WTC11 (cell line): ENCODE measurements around the gene FOXD3. TPM values are rescaled to one million over a fixed set of nuclear protein-coding genes. Genes with fewer than 3 reads are reported as not detected.

Source experiments
- ATAC-seq: fragments of 200-7000 bp; cut with Tn5 transposase; 2 replicates; pipeline ENCODE4 v1.10.0; 2021; ENCODE audit warnings: mild to moderate bottlenecking, moderate library complexity
- CTCF ChIA-PET: fragments of 300-600 bp; sonication (Branson Sonifier 250); formaldehyde crosslinking; loops from one replicate; lab custom pipeline; 2021; ENCODE audit warnings: antibody characterized with exemption; lab: Charles Lee
- POLR2A ChIA-PET: fragments of 350-600 bp; sonication (Branson Sonifier 250); formaldehyde crosslinking; loops from one replicate; lab custom pipeline; 2021; ENCODE audit warnings: antibody characterized with exemption; lab: Charles Lee
- DNase-seq: peaks from one replicate; pipeline ENCODE4 v3.0.0; 2021; ENCODE audit warnings: low spot score
- H3K27ac Mint-ChIP-seq: 2 replicates; pipeline ENCODE4 v1.8.0; 2021; ENCODE audit warnings: mixed read lengths
- H3K27me3 Mint-ChIP-seq: 2 replicates; pipeline ENCODE4 v1.8.0; 2021; ENCODE audit warnings: low read depth, mild to moderate bottlenecking, moderate library complexity, mixed read lengths
- H3K36me3 Mint-ChIP-seq: 2 replicates; pipeline ENCODE4 v1.8.0; 2021; ENCODE audit warnings: mixed read lengths
- H3K4me1 Mint-ChIP-seq: 2 replicates; pipeline ENCODE4 v1.8.0; 2022; ENCODE audit warnings: mixed read lengths
- H3K4me3 Mint-ChIP-seq: 2 replicates; pipeline ENCODE4 v1.8.0; 2021; ENCODE audit warnings: mild to moderate bottlenecking, moderate library complexity, mixed read lengths
- H3K9me3 Mint-ChIP-seq: 2 replicates; pipeline ENCODE4 v1.8.0; 2021; ENCODE audit warnings: mixed read lengths
- ESRRA ChIP-seq: sonication (generic); formaldehyde crosslinking; IDR thresholded peaks from 2 replicates; pipeline ENCODE4 v1.8.1; 2022; ENCODE audit warnings: mild to moderate bottlenecking, missing genetic modification reagents, borderline replicate concordance
- ETV6 ChIP-seq: sonication (generic); formaldehyde crosslinking; IDR thresholded peaks from 2 replicates; pipeline ENCODE4 v1.8.1; 2022; ENCODE audit warnings: mild to moderate bottlenecking, missing genetic modification reagents
- FOXJ3 ChIP-seq: sonication (generic); formaldehyde crosslinking; IDR thresholded peaks from 2 replicates; pipeline ENCODE4 v1.9.0; 2021; ENCODE audit warnings: missing genetic modification reagents, mild to moderate bottlenecking, borderline replicate concordance
- GABPB1 ChIP-seq: sonication (generic); formaldehyde crosslinking; IDR thresholded peaks from 2 replicates; pipeline ENCODE4 v1.8.1; 2023; ENCODE audit warnings: mild to moderate bottlenecking, missing genetic modification reagents
- KAT7 ChIP-seq: sonication (generic); formaldehyde crosslinking; IDR thresholded peaks from 2 replicates; pipeline ENCODE4 v1.8.1; 2023; ENCODE audit warnings: missing genetic modification reagents, mild to moderate bottlenecking, borderline replicate concordance
- MYBL2 ChIP-seq: sonication (generic); formaldehyde crosslinking; IDR thresholded peaks from 2 replicates; pipeline ENCODE4 v1.8.1; 2023; ENCODE audit warnings: mild to moderate bottlenecking, moderate library complexity, missing genetic modification reagents
- NFE2L1 ChIP-seq: sonication (generic); formaldehyde crosslinking; IDR thresholded peaks from 2 replicates; pipeline ENCODE4 v1.8.1; 2023; ENCODE audit warnings: missing genetic modification reagents
- NFYB ChIP-seq: sonication (generic); formaldehyde crosslinking; conservative IDR thresholded peaks from 2 replicates; pipeline ENCODE4 v1.8.0; 2022; ENCODE audit warnings: low read depth, missing genetic modification reagents
- NR2C2 ChIP-seq: sonication (generic); formaldehyde crosslinking; IDR thresholded peaks from 2 replicates; pipeline ENCODE4 v1.8.0; 2022; ENCODE audit warnings: mild to moderate bottlenecking, missing genetic modification reagents
- SP1 ChIP-seq: sonication (generic); formaldehyde crosslinking; conservative IDR thresholded peaks from 2 replicates; pipeline ENCODE4 v1.8.1; 2022; ENCODE audit warnings: missing genetic modification reagents
- ZBTB21 ChIP-seq: sonication (generic); formaldehyde crosslinking; IDR thresholded peaks from 2 replicates; pipeline ENCODE4 v1.8.1; 2023; ENCODE audit warnings: mild to moderate bottlenecking, missing genetic modification reagents, borderline replicate concordance
- total RNA-seq: library from RNA; stranded (reverse); gene quantifications from 3 replicates; pipeline ENCODE4 v1.2.3, GENCODE V29; 2021
- TF ChIP-seq, protein P1 (sequence below): sonication (generic); formaldehyde crosslinking; IDR thresholded peaks from 2 replicates; pipeline ENCODE4 v1.8.0; 2022; ENCODE audit warnings: mild to moderate bottlenecking, missing genetic modification reagents
- TF ChIP-seq, protein P2 (sequence below): sonication (generic); formaldehyde crosslinking; IDR thresholded peaks from 2 replicates; pipeline ENCODE4 v1.8.1; 2023; ENCODE audit warnings: mild to moderate bottlenecking, missing genetic modification reagents, moderate library complexity
- TF ChIP-seq, protein P3 (sequence below): sonication (generic); formaldehyde crosslinking; IDR thresholded peaks from 2 replicates; pipeline ENCODE4 v1.8.0; 2023; ENCODE audit warnings: missing genetic modification reagents
- TF ChIP-seq, protein P4 (sequence below): fragments of 200-600 bp; IDR thresholded peaks from 2 replicates; pipeline ENCODE4 v1.8.0; 2022; ENCODE audit warnings: antibody characterized with exemption
- TF ChIP-seq, protein P5 (sequence below): sonication (generic); formaldehyde crosslinking; IDR thresholded peaks from 2 replicates; pipeline ENCODE4 v1.8.0; 2023; ENCODE audit warnings: mild to moderate bottlenecking, missing genetic modification reagents
- TF ChIP-seq, protein P6 (sequence below): fragments of 250-450 bp; sonication (Bioruptor Pico); IDR thresholded peaks from 2 replicates; pipeline ENCODE4 v1.9.0; 2021; ENCODE audit warnings: mild to moderate bottlenecking
- TF ChIP-seq, protein P7 (sequence below): sonication (generic); formaldehyde crosslinking; IDR thresholded peaks from 2 replicates; pipeline ENCODE4 v1.8.0; 2022; ENCODE audit warnings: mild to moderate bottlenecking, missing genetic modification reagents
- TF ChIP-seq, protein P8 (sequence below): sonication (generic); formaldehyde crosslinking; IDR thresholded peaks from 2 replicates; pipeline ENCODE4 v1.8.1; 2022; ENCODE audit warnings: mild to moderate bottlenecking, moderate library complexity, missing genetic modification reagents

Gene FOXD3
- total RNA-seq, 1 experiment from 2014 or later, result 27.5 TPM

DNA sequence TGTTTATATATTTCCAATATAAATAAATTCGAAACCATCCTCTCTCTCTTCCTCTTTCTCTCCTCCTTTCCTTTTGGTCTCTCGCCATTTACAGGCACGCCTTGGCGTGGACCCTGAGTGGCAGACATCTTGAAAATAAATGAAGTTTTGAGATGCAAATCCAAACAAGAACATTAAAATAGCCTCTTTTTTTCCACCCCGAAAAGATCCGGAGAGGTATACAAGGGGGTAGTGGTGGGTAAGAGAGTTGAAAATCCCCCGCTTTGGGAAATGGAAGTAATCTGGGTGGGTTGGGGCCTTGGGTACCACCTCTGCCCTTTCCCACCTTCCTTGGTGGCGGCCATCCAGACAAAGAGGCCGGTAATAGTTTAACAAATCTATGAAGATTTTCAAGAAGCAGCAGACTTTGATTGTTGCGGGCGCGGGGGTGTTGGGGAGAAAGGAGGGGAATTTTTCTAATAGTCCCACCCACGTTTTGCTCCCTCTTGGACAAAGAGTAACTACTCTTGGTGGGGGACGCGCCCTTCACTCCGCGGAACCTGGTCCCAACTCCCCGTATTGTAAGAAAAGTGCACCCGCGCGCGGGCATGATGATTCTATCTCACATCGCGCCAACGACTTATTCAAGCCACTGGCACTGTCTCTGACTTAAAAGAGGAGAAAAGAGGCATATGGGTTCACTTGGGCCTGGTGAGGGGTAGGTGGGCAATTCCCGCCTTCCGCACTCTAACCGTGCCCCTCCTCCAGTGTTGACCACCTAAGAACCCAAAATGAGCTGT is 4.0 kb upstream of the FOXD3 start:
- Mint-ChIP-seq H3K9me3 (no peaks in the 10 kb centered on the region), H3K4me1 (peaks cover 48% of the 10 kb centered on the region), H3K27me3 (peaks cover 27% of the 10 kb centered on the region), H3K27ac (peak overlapping the region; percentile 84; the same call in 1 of the 2 replicates), H3K4me3 (peak overlapping the region; percentile 94), H3K36me3 (no peaks in the 10 kb centered on the region)
- DNase-seq (no peak), ATAC-seq (no peak)
- TF ChIP-seq NFE2L1 (no peak), ESRRA (no peak), KAT7 (CRISPR knock-in tag) (0 out of 2 replicates have a peak, but pooled peaks have one; percentile 21), GABPB1 (CRISPR knock-in tag) (no peak)
- TF ChIP-seq, protein P1, sequence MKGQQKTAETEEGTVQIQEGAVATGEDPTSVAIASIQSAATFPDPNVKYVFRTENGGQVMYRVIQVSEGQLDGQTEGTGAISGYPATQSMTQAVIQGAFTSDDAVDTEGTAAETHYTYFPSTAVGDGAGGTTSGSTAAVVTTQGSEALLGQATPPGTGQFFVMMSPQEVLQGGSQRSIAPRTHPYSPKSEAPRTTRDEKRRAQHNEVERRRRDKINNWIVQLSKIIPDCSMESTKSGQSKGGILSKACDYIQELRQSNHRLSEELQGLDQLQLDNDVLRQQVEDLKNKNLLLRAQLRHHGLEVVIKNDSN (CRISPR knock-in tag), result no peak
- TF ChIP-seq, protein P2, sequence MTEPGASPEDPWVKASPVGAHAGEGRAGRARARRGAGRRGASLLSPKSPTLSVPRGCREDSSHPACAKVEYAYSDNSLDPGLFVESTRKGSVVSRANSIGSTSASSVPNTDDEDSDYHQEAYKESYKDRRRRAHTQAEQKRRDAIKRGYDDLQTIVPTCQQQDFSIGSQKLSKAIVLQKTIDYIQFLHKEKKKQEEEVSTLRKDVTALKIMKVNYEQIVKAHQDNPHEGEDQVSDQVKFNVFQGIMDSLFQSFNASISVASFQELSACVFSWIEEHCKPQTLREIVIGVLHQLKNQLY, result no peak
- TF ChIP-seq, protein P3, sequence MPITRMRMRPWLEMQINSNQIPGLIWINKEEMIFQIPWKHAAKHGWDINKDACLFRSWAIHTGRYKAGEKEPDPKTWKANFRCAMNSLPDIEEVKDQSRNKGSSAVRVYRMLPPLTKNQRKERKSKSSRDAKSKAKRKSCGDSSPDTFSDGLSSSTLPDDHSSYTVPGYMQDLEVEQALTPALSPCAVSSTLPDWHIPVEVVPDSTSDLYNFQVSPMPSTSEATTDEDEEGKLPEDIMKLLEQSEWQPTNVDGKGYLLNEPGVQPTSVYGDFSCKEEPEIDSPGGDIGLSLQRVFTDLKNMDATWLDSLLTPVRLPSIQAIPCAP, result no peak
- ChIA-PET POLR2A (interaction anchor here (0.6 to 1.8 kb wide), 3 partner anchors 10 to 1089 kb away, joined by 3 to 8 read pairs (median 6); no protein-coding TSS in a partner anchor), CTCF (interaction anchor here (0.9 to 2.2 kb wide), 8 partner anchors 8 to 313 kb away, joined by 3 to 22 read pairs (median 10); no protein-coding TSS in a partner anchor)

DNA sequence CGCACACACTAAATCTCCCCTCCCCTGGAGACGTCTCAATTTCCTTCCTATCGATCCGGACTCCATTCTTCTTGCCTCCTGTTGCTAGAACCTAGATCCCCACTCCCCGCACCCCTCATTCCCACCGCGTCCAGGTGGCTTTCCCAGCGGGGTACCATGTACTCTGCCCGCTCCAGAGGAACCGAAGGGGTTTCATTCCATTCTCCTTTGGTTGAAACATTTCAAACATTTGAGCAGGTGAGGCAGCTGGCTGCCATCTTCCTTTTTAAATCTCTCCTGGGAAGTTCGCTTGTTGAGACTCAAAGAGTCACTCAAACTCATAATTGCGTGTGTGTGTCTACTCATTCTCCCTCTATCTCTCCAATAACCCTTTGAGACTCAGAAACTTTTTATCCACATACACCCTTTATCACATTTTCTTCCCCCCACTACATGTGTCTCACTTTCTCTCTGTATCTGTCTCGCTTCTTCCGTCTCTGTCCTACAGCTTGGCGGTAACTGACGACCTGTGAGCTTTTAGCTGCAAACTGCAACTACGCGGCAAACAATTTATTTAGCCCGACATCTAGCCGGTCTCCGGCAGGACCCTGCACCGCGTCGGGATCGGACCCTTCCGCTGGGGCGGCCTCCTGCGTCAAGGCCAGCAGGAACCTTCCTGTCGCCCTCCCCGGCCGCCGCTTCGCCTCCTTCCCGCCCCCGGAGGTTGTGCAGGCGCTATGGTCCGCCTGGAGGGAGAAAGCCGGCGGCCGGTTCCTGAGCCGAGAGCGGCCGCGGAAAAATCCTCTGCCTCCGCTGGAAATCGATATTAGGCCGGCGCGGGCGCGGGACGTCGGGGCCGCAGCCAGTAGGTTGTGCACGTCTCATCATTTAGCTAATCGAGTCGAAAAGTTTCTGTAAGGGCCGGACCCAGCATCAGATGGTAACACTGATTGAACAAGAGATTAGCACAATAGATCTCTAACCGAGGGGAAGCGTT is 3.0 kb upstream of the FOXD3 start:
- CTCF ChIA-PET, result interaction anchor here (1.3 to 2.0 kb wide), 2 partner anchors 10 to 11 kb away, joined by 6 to 8 read pairs; no protein-coding TSS in a partner anchor
- ATAC-seq (no peak), DNase-seq (peak; percentile 51)
- no peaks in the 10 kb centered on the region for H3K9me3 Mint-ChIP-seq
- peak overlapping the region; percentile 81 for H3K27ac Mint-ChIP-seq
- POLR2A ChIA-PET, result interaction anchor here (0.6 to 1.8 kb wide), 4 partner anchors 9 to 1090 kb away, joined by 3 to 8 read pairs (median 6); no protein-coding TSS in a partner anchor
- H3K4me3 Mint-ChIP-seq, result peak overlapping the region; percentile 94
- no peaks in the 10 kb centered on the region for H3K36me3 Mint-ChIP-seq
- peaks cover 48% of the 10 kb centered on the region for H3K4me1 Mint-ChIP-seq
- peaks cover 27% of the 10 kb centered on the region for H3K27me3 Mint-ChIP-seq
- no peak for TF ChIP-seq ESRRA
- TF ChIP-seq NR2C2 (CRISPR knock-in tag), result no peak
- TF ChIP-seq SP1 (CRISPR knock-in tag), result peak; percentile 44; the same call in 1 of the 2 replicates
- TF ChIP-seq, protein P4, sequence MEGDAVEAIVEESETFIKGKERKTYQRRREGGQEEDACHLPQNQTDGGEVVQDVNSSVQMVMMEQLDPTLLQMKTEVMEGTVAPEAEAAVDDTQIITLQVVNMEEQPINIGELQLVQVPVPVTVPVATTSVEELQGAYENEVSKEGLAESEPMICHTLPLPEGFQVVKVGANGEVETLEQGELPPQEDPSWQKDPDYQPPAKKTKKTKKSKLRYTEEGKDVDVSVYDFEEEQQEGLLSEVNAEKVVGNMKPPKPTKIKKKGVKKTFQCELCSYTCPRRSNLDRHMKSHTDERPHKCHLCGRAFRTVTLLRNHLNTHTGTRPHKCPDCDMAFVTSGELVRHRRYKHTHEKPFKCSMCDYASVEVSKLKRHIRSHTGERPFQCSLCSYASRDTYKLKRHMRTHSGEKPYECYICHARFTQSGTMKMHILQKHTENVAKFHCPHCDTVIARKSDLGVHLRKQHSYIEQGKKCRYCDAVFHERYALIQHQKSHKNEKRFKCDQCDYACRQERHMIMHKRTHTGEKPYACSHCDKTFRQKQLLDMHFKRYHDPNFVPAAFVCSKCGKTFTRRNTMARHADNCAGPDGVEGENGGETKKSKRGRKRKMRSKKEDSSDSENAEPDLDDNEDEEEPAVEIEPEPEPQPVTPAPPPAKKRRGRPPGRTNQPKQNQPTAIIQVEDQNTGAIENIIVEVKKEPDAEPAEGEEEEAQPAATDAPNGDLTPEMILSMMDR, result no peak
- peak; percentile 15; the same call in 1 of the 2 replicates for TF ChIP-seq ETV6 (CRISPR knock-in tag)
- no peak for TF ChIP-seq NFYB (CRISPR knock-in tag)
- TF ChIP-seq, protein P5, sequence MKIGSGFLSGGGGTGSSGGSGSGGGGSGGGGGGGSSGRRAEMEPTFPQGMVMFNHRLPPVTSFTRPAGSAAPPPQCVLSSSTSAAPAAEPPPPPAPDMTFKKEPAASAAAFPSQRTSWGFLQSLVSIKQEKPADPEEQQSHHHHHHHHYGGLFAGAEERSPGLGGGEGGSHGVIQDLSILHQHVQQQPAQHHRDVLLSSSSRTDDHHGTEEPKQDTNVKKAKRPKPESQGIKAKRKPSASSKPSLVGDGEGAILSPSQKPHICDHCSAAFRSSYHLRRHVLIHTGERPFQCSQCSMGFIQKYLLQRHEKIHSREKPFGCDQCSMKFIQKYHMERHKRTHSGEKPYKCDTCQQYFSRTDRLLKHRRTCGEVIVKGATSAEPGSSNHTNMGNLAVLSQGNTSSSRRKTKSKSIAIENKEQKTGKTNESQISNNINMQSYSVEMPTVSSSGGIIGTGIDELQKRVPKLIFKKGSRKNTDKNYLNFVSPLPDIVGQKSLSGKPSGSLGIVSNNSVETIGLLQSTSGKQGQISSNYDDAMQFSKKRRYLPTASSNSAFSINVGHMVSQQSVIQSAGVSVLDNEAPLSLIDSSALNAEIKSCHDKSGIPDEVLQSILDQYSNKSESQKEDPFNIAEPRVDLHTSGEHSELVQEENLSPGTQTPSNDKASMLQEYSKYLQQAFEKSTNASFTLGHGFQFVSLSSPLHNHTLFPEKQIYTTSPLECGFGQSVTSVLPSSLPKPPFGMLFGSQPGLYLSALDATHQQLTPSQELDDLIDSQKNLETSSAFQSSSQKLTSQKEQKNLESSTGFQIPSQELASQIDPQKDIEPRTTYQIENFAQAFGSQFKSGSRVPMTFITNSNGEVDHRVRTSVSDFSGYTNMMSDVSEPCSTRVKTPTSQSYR (CRISPR knock-in tag), result no peak
- TF ChIP-seq, protein P6, sequence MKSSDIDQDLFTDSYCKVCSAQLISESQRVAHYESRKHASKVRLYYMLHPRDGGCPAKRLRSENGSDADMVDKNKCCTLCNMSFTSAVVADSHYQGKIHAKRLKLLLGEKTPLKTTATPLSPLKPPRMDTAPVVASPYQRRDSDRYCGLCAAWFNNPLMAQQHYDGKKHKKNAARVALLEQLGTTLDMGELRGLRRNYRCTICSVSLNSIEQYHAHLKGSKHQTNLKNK, result no peak
- TF ChIP-seq, protein P7, sequence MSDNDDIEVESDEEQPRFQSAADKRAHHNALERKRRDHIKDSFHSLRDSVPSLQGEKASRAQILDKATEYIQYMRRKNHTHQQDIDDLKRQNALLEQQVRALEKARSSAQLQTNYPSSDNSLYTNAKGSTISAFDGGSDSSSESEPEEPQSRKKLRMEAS, result peak; percentile 47; the same call in 1 of the 2 replicates
- 0 out of 2 replicates have a peak, but pooled peaks have one; percentile 27 for TF ChIP-seq ZBTB21 (CRISPR knock-in tag)
- TF ChIP-seq MYBL2 (CRISPR knock-in tag), result 0 out of 2 replicates have a peak, but pooled peaks have one; percentile 47
- TF ChIP-seq FOXJ3 (CRISPR knock-in tag), result no peak
- no peak for TF ChIP-seq GABPB1 (CRISPR knock-in tag)
- TF ChIP-seq, protein P8, sequence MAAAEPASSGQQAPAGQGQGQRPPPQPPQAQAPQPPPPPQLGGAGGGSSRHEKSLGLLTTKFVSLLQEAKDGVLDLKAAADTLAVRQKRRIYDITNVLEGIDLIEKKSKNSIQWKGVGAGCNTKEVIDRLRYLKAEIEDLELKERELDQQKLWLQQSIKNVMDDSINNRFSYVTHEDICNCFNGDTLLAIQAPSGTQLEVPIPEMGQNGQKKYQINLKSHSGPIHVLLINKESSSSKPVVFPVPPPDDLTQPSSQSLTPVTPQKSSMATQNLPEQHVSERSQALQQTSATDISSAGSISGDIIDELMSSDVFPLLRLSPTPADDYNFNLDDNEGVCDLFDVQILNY, result 0 out of 2 replicates have a peak, but pooled peaks have one; percentile 24
